Coronary artery (tissue), 2 donors: ENCODE results near the gene PTPRD.

Experiments
- DNase-seq: peaks from one replicate; pipeline ENCODE4 v3.0.0-alpha.2; 2017; ENCODE audit warnings: low spot score
- H3K27ac ChIP-seq, 2 donors: fragments of 200-600 bp; sonication (generic); one replicate each; pipeline ENCODE4 v1.5.1; 2016 to 2019
- H3K4me3 ChIP-seq: fragments of 200-600 bp; sonication (generic); 2 replicates; pipeline ENCODE4 v1.5.1; 2016; ENCODE audit warnings: mild to moderate bottlenecking, moderate library complexity
- TF ChIP-seq, protein P1 (sequence below): fragments of 200-600 bp; sonication (generic); IDR thresholded peaks from one replicate; pipeline ENCODE4 v1.5.1; 2019; ENCODE audit warnings: antibody characterized with exemption

The PTPRD gene

DNA sequence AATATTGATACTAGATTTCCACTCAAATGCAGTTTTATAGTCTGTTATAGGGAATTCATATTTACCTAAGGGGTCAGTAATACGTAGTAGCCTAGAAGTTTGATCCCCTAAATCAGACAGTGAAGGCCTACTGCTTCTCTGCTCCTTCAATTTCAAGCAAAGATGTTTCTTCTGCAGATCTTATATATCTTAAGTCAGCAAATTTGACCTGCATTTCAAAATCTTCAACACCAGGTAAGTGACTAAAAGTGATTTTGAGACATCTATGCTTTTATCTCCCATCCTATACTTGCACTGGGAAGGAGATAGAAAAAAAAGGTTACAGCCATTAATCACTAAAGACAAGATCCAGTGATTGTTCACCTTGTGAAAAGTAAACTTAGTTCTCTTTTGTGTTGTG is 363.9 kb downstream of the PTPRD start:
- TF ChIP-seq, protein P1, sequence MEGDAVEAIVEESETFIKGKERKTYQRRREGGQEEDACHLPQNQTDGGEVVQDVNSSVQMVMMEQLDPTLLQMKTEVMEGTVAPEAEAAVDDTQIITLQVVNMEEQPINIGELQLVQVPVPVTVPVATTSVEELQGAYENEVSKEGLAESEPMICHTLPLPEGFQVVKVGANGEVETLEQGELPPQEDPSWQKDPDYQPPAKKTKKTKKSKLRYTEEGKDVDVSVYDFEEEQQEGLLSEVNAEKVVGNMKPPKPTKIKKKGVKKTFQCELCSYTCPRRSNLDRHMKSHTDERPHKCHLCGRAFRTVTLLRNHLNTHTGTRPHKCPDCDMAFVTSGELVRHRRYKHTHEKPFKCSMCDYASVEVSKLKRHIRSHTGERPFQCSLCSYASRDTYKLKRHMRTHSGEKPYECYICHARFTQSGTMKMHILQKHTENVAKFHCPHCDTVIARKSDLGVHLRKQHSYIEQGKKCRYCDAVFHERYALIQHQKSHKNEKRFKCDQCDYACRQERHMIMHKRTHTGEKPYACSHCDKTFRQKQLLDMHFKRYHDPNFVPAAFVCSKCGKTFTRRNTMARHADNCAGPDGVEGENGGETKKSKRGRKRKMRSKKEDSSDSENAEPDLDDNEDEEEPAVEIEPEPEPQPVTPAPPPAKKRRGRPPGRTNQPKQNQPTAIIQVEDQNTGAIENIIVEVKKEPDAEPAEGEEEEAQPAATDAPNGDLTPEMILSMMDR = no peak

DNA sequence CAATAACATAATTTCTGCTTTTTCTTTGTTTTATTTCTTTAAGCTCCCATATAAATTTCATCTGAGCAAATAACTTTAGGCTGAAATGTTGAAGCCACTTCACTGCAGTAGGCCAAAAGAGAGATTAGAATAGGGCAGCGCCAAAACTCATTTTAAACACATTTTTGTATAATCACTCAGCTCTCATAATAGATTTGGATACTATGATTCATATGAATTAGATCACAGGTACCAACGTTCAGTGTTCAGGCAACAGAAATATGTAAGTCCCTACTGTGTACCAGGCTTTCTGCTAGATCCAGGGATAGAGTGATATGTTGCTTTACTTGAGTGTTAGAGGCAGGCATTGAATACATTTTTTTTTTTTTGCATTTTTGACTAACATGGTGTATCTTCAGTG is 370.5 kb downstream of the PTPRD start:
- no peak overlapping the region for H3K27ac ChIP-seq
- TF ChIP-seq, protein P1 = no peak

More for the DNA sequence above, 363.9 kb downstream of the PTPRD start:
- no peak overlapping the region for H3K4me3 ChIP-seq
- no peak overlapping the region for H3K27ac ChIP-seq
- DNase-seq = no peak

DNA sequence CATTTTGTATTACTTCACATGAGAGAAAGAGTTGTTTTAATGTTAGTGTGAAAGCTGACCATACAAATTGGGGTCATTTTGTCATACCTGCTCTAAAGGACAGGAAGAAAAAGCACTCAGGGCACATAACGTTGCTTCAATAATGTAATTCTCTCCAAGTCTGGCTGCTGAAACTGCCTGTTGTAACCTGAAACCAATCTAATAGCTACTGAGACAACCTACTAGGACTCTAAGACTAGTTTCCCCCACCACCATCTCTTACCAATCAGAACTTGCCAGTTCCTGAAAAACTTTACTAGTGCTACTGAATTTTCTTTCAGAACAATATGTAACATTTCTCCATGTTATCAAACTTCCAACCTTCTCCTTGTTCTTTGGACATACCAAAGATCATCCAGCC is 374.7 kb downstream of the PTPRD start:
- no peak for DNase-seq
- H3K4me3 ChIP-seq = no peak overlapping the region
- H3K27ac ChIP-seq = no peak overlapping the region
- TF ChIP-seq, protein P1 = no peak

More for the DNA sequence above, 370.5 kb downstream of the PTPRD start:
- DNase-seq = no peak
- H3K4me3 ChIP-seq = no peak overlapping the region

DNA sequence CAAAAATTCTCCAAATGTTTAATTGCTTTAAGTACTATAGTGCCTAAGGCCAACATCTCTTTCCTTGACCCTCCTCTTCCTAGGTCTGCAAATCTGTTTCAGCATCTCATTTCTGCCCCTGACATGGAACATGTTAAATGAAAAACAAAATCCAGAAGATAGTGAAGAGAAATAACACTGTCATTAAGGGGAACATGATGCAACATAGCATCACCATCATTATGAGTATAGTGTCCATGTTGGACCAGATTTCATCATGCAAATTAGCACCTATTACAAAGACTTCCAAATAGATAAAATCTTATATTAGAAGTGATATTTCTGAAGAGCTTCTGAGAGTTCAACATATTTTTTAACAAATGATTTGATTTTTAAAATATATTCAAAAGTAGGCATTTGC is 375.2 kb downstream of the PTPRD start:
- Histone ChIP-seq H3K27ac (no peak overlapping the region), H3K4me3 (no peak overlapping the region)
- TF ChIP-seq, protein P1 = no peak
- no peak for DNase-seq

DNA sequence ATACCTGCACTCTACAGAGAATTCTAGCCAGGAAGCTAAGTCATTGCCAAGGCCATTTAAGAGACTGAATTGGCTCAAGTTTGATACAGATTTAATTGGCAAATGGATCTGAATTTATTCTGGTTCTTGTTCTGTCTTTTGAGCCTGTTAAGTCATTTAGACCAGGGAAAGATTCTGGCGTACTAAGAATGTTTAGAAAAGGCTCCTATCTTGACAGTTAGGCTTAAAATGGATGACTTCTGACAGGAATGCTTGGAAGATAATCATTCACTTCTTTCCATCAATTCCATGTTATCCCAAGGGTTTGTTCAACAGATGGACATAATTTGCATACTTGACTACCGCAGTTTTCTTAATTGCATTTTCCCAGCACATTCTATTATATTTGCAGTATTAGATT is 376.6 kb downstream of the PTPRD start:
- Histone ChIP-seq H3K27ac (no peak overlapping the region), H3K4me3 (no peak overlapping the region)
- DNase-seq = no peak
- TF ChIP-seq, protein P1 = no peak

DNA sequence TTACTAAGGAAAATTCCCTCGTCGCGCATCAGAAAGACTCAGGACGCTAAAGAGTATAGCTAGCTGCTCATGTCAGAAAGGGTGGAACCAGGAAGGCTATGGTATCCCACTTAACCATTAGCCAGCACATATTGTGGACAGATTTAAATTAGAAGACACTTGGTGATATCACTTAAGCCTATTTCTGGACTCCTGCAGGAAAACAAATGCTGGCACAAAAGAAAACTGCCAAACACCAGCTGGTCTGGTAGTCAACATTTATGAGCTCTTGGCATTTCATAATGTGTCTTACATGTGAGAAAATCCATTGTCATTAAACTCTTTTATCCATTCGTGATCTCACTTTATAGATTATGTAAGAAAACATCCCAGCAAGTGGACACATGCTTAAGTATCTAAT is 377.4 kb downstream of the PTPRD start:
- H3K27ac ChIP-seq = no peak overlapping the region
- no peak overlapping the region for H3K4me3 ChIP-seq
- DNase-seq = no peak
- TF ChIP-seq, protein P1 = no peak

DNA sequence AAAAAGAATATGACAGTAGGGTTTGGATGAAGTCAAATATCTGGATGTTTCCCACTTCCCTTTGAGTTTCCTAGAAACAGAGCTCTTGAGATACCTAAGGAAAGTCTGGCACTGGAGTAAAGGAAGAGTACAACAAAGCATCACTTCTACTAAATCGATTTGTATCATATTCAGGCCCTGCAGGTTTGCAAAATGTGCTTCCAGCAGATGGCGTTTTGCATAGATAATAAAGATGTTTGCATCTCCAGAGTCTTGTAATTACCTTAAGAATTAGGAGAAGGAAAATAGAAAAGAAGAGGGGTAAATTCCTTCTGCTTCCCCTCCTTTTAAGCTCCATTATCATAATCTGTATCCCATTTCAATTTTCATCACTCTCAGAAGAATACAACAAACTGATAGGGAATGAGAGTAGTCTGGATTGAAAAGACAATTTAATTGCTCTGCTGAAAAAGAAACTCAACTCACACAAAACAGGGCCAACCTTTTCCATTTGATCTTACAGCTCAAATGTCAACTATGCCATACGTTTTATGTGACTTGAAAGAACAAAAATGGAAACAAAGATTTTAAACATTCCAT is 380.4 kb downstream of the PTPRD start:
- Histone ChIP-seq H3K4me3 (no peak overlapping the region), H3K27ac (no peak overlapping the region)
- TF ChIP-seq, protein P1 = no peak
- no peak for DNase-seq
